Neural progenitor cell (in vitro differentiated cells): ENCODE data around the gene KRTAP3-2. TPM values are rescaled to one million over a fixed set of nuclear protein-coding genes. Genes with fewer than 3 reads are reported as not detected.

Experiments used
- DNase-seq: peaks from one replicate; pipeline ENCODE4 v3.0.0-alpha.2; 2016; ENCODE audit warnings: low spot score
- H2AFZ ChIP-seq: fragments of 200-600 bp; sonication (generic); replicated peaks from 2 replicates; pipeline ENCODE4 v1.6.1; 2016; ENCODE audit warnings: antibody characterized with exemption
- H3F3A ChIP-seq: fragments of 200-600 bp; sonication (generic); 2 replicates; pipeline ENCODE4 v1.6.1; 2016; ENCODE audit warnings: antibody characterized with exemption, low read depth
- H3K27ac ChIP-seq: fragments of 200-600 bp; sonication (generic); 2 replicates; pipeline ENCODE4 v1.5.1; 2016; ENCODE audit warnings: mild to moderate bottlenecking
- H3K27me3 ChIP-seq: fragments of 200-600 bp; sonication (generic); 2 replicates; pipeline ENCODE4 v1.6.1; 2016; ENCODE audit warnings: mild to moderate bottlenecking, moderate library complexity
- H3K36me3 ChIP-seq: fragments of 200-600 bp; sonication (generic); 2 replicates; pipeline ENCODE4 v1.5.1; 2016
- H3K4me1 ChIP-seq: fragments of 200-600 bp; sonication (generic); 2 replicates; pipeline ENCODE4 v1.6.1; 2016; ENCODE audit warnings: mixed run types
- H3K4me2 ChIP-seq: fragments of 200-600 bp; sonication (generic); 2 replicates; pipeline ENCODE4 v1.6.1; 2016
- H3K4me3 ChIP-seq: fragments of 200-600 bp; sonication (generic); 2 replicates; pipeline ENCODE4 v1.5.1; 2016
- H3K79me2 ChIP-seq: fragments of 200-600 bp; sonication (generic); 2 replicates; pipeline ENCODE4 v1.6.1; 2016; ENCODE audit warnings: low read depth
- H3K9ac ChIP-seq: fragments of 200-600 bp; sonication (generic); 2 replicates; pipeline ENCODE4 v1.6.1; 2016
- H3K9me3 ChIP-seq: fragments of 200-600 bp; sonication (generic); 2 replicates; pipeline ENCODE4 v1.5.1; 2016; ENCODE audit warnings: low read depth
- H4K20me1 ChIP-seq: fragments of 200-600 bp; sonication (generic); 2 replicates; pipeline ENCODE4 v1.6.1; 2016; ENCODE audit warnings: low read depth
- H3K27ac Mint-ChIP-seq: 3 replicates; pipeline ENCODE4 v1.8.0; 2021; ENCODE audit warnings: mixed read lengths
- H3K27me3 Mint-ChIP-seq: 2 replicates; pipeline ENCODE4 v1.8.0; 2022; ENCODE audit warnings: low read depth, mild to moderate bottlenecking, inconsistent platforms, moderate library complexity, mixed read lengths; ENCODE audit not compliant: insufficient read depth
- H3K36me3 Mint-ChIP-seq: 3 replicates; pipeline ENCODE4 v1.8.0; 2021; ENCODE audit warnings: mixed read lengths
- H3K4me1 Mint-ChIP-seq: 3 replicates; pipeline ENCODE4 v1.8.0; 2021; ENCODE audit warnings: mixed read lengths
- H3K4me3 Mint-ChIP-seq: 3 replicates; pipeline ENCODE4 v1.8.0; 2021; ENCODE audit warnings: mild to moderate bottlenecking, moderate library complexity, mixed read lengths
- H3K9me3 Mint-ChIP-seq: 3 replicates; pipeline ENCODE4 v1.8.0; 2020; ENCODE audit warnings: mixed read lengths
- CTCF ChIP-seq: fragments of 200-600 bp; sonication (generic); IDR thresholded peaks from 2 replicates; pipeline ENCODE4 v1.5.1; 2017; ENCODE audit warnings: antibody characterized with exemption, mild to moderate bottlenecking
- EZH2 ChIP-seq: fragments of 200-600 bp; sonication (generic); IDR thresholded peaks from 2 replicates; pipeline ENCODE4 v1.6.1; 2017; ENCODE audit warnings: antibody characterized with exemption, mild to moderate bottlenecking, moderate library complexity
- EZH2phosphoT487 ChIP-seq: fragments of 200-600 bp; sonication (generic); IDR thresholded peaks from 2 replicates; pipeline ENCODE4 v1.6.1; 2017; ENCODE audit warnings: antibody characterized with exemption
- total RNA-seq: library from RNA; depleted of rRNA; stranded (reverse); fragments of >200 nt; gene quantifications from 2 replicates; pipeline ENCODE4 v1.2.3, GENCODE V29; 2015; ENCODE audit warnings: low replicate concordance

The KRTAP3-2 gene
- total RNA-seq, 1 donor from 2014 or later = not detected

DNA sequence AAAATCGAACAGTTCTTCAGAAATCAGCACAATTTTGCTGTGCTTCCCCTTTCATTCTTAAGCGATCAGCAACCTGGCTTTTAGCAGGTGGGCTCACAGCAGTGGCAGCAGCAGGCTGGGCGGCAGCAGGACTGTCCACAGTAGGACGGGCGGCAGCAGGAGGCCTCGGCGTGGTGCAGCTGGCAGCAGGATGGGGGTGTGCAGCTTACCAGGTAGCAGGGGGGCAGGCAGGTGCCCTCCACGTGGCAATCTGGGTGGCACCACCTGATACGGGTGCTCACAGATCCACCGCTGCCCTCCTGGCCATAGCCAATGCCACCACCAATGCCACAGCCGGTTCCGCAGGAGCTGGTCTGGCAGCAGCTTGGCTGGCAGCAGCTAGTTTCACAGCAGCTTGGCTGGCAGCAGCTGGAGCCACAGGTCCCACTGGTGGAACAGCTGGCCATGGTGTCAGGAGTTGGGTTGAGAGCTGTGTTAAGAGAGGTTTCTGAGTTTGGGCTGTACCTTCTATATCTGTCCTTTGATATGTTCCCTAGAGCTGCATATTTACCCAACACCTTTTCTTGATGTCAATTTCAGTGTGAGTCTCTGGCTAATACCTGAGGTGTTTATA lies 30.0 kb upstream of the KRTAP3-2 start, which contains the start of gene KRTAP1-4:
TSS of gene KRTAP1-4 (minus strand) at position 563 of the 613 bp plus-strand sequence. CDS start at position 446, 117 bp downstream.
- H3K4me1 ChIP-seq = no peaks in the 10 kb centered on the region
- Mint-ChIP-seq H3K9me3 (no peaks in the 10 kb centered on the region), H3K4me3 (no peak within 1 kb of the TSS), H3K4me1 (no peaks in the 10 kb centered on the region), H3K27me3 (peaks cover 2% of the 10 kb centered on the region), H3K27ac (no peak within 1 kb of the TSS), H3K36me3 (no peaks in the 10 kb centered on the region)
- H2AFZ ChIP-seq = no peak within 1 kb of the TSS
- H3K9ac ChIP-seq = no peak within 1 kb of the TSS
- no peaks in the 10 kb centered on the region for H3K79me2 ChIP-seq
- no peaks in the 10 kb centered on the region for H3K9me3 ChIP-seq
- H3K4me3 ChIP-seq = no peak within 1 kb of the TSS
- TF ChIP-seq EZH2 (no peak), CTCF (no peak), EZH2phosphoT487 (no peak)
- H4K20me1 ChIP-seq = no peaks in the 10 kb centered on the region
- H3K27ac ChIP-seq = no peak within 1 kb of the TSS
- no peaks in the 10 kb centered on the region for H3K27me3 ChIP-seq
- H3K36me3 ChIP-seq = no peaks in the 10 kb centered on the region
- no peak for DNase-seq
- H3K4me2 ChIP-seq = no peak within 1 kb of the TSS
- no peaks in the 10 kb centered on the region for H3F3A ChIP-seq

- no peaks in the 10 kb centered on the region for H3K27me3 ChIP-seq
- no peak within 1 kb of the TSS for H2AFZ ChIP-seq
- H3K9ac ChIP-seq = no peak within 1 kb of the TSS
- Mint-ChIP-seq H3K27ac (no peak within 1 kb of the TSS), H3K27me3 (no peaks in the 10 kb centered on the region), H3K4me1 (no peaks in the 10 kb centered on the region), H3K36me3 (no peaks in the 10 kb centered on the region), H3K4me3 (no peak within 1 kb of the TSS), H3K9me3 (no peaks in the 10 kb centered on the region)
- DNase-seq = no peak
- no peaks in the 10 kb centered on the region for H3K4me1 ChIP-seq
- no peaks in the 10 kb centered on the region for H3K79me2 ChIP-seq
- H3K9me3 ChIP-seq = no peaks in the 10 kb centered on the region
- no peaks in the 10 kb centered on the region for H3F3A ChIP-seq
- H3K4me3 ChIP-seq = no peak within 1 kb of the TSS
- H3K36me3 ChIP-seq = no peaks in the 10 kb centered on the region
- no peak within 1 kb of the TSS for H3K27ac ChIP-seq
- TF ChIP-seq CTCF = no peak
- no peak for TF ChIP-seq EZH2phosphoT487
- no peak for TF ChIP-seq EZH2
- H4K20me1 ChIP-seq = no peaks in the 10 kb centered on the region
- H3K4me2 ChIP-seq = no peak within 1 kb of the TSS
Measured at GRCh38 chr17:41026715-41027471, 27.2 kb upstream of the KRTAP3-2 start, which contains the start of gene KRTAP1-5. KRTAP1-5 (minus strand) TSS chr17:41027208; CDS start chr17:41027155, 53 bp downstream.

DNA sequence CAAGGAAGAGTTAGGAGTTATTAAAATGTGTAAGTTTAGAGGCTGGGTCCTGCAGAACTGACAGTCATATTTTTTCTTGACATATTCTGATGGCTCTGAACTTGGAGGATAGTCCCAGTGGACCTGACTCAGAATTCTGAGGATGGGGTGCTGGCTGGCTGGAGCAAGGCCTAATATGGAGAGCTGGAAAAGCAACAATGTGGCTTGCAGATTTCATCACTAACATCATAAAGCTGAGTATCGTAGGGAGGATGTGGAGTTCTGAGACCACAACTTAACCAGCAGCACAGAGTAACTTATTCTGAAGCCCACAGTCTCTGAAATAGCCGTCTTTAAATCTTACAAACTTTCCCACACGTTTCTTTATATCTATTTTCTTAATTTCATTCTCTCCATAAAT lies 25.0 kb upstream of the KRTAP3-2 start:
- Mint-ChIP-seq H3K9me3 (no peaks in the 10 kb centered on the region), H3K27me3 (no peaks in the 10 kb centered on the region)
- H3K9me3 ChIP-seq = no peaks in the 10 kb centered on the region

More for the DNA sequence above, 25.0 kb upstream of the KRTAP3-2 start:
- DNase-seq = no peak
- no peak overlapping the region for H3K27ac ChIP-seq
- H3F3A ChIP-seq = no peaks in the 10 kb centered on the region
- no peak for TF ChIP-seq EZH2
- no peak for TF ChIP-seq CTCF
- TF ChIP-seq EZH2phosphoT487 = no peak
- H3K79me2 ChIP-seq = no peaks in the 10 kb centered on the region
- no peaks in the 10 kb centered on the region for H4K20me1 ChIP-seq
- H2AFZ ChIP-seq = no peak overlapping the region
- no peaks in the 10 kb centered on the region for H3K4me1 Mint-ChIP-seq
- no peaks in the 10 kb centered on the region for H3K36me3 ChIP-seq
- H3K9ac ChIP-seq = no peak overlapping the region
- H3K27ac Mint-ChIP-seq = no peak overlapping the region
- no peak overlapping the region for H3K4me2 ChIP-seq
- no peak overlapping the region for H3K4me3 ChIP-seq
- no peaks in the 10 kb centered on the region for H3K27me3 ChIP-seq
- H3K36me3 Mint-ChIP-seq = no peaks in the 10 kb centered on the region
- H3K4me1 ChIP-seq = no peaks in the 10 kb centered on the region
- no peak overlapping the region for H3K4me3 Mint-ChIP-seq
